HUES64 (cell line): ENCODE data around the gene TMEM243.

Experiments used
- H3K27ac ChIP-seq: 2 replicates; pipeline ENCODE4 v1.7.0; 2013; ENCODE audit warnings: low read depth, low read length, inconsistent platforms
- H3K27me3 ChIP-seq: 2 replicates; pipeline ENCODE4 v1.6.1; 2013; ENCODE audit warnings: mild to moderate bottlenecking, low read length; ENCODE audit not compliant: insufficient read depth
- H3K36me3 ChIP-seq: 2 replicates; pipeline ENCODE4 v1.6.1; 2013; ENCODE audit warnings: mild to moderate bottlenecking, low read length; ENCODE audit not compliant: insufficient read depth
- H3K4me1 ChIP-seq: 2 replicates; pipeline ENCODE4 v1.6.1; 2013; ENCODE audit warnings: mild to moderate bottlenecking, low read length, moderate library complexity; ENCODE audit not compliant: insufficient read depth
- H3K4me3 ChIP-seq: 2 replicates; pipeline ENCODE4 v1.5.1; 2013; ENCODE audit warnings: mild to moderate bottlenecking, low read length, moderate library complexity
- H3K9ac ChIP-seq: 2 replicates; pipeline ENCODE4 v1.6.1; 2013; ENCODE audit warnings: mild to moderate bottlenecking, low read depth, low read length
- H3K9me3 ChIP-seq: 2 replicates; pipeline ENCODE4 v1.6.1; 2013; ENCODE audit warnings: low read depth, low read length; ENCODE audit not compliant: insufficient read depth
- WGBS: fragments of 150-250, 120-280 bp; methylation state at CpG from one replicate; pipeline ENCODE4 v1.1.7; 2013; ENCODE audit warnings: missing lambda C conversion rate; 5-methylcytosine and 5-hydroxymethylcytosine counted together

The TMEM243 gene

DNA sequence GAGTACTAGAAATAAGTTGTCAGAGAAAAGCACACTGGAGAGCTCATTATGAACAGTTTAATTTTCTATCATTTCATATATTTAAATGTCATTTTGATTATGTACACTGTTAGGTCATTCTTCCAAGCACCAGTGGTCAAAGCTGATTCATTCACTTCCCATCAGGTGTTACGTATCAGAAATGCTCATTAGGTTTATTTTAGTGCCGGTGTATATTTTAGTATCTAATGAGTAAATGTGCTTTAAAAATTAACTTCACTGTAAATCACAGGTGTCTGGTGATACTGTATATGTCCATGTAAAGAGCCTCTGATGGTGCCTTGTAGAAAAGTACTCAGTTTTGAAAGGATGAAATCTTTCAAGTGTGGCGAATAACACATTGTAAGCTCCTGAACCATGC, 63.7 kb downstream of the TMEM243 start:
- Histone ChIP-seq H3K27me3 (no peaks in the 10 kb centered on the region), H3K4me3 (peak overlapping the region; percentile 17), H3K9me3 (no peaks in the 10 kb centered on the region), H3K27ac (no peak overlapping the region), H3K36me3 (peaks cover 43% of the 10 kb centered on the region), H3K9ac (0 out of 2 replicates have a peak overlapping the region, but pooled peaks have one; percentile 5), H3K4me1 (peaks cover 28% of the 10 kb centered on the region)
- WGBS = 97% methylated on average over 3 of the region's 3 CpGs

DNA sequence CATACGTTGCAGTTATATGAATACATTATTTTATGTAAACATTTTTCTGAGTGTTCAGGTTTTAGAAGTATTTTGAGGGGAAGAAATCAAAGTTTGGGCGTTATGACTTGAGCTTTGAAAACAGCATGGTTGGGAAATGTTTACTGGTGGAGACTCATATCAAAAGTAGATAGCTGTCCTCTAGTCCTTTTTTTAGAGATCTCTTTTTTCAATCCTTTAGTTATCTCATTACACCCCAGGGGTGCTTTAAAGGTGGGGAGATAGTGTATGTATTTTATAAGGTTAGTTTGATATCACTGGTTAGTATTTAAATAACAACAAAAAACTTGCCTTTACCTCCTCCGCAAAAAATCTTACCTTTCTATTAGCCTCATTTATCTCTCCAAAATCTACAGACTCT, 65.0 kb downstream of the TMEM243 start:
- Histone ChIP-seq H3K9me3 (no peaks in the 10 kb centered on the region), H3K27ac (no peak overlapping the region), H3K9ac (peak overlapping the region; percentile 99; the same call in 1 of the 2 replicates), H3K4me3 (peak overlapping the region; percentile 85), H3K36me3 (peaks cover 34% of the 10 kb centered on the region), H3K4me1 (peaks cover 28% of the 10 kb centered on the region), H3K27me3 (no peaks in the 10 kb centered on the region)
- WGBS = 32% methylated on average over 1 of the region's 3 CpGs

DNA sequence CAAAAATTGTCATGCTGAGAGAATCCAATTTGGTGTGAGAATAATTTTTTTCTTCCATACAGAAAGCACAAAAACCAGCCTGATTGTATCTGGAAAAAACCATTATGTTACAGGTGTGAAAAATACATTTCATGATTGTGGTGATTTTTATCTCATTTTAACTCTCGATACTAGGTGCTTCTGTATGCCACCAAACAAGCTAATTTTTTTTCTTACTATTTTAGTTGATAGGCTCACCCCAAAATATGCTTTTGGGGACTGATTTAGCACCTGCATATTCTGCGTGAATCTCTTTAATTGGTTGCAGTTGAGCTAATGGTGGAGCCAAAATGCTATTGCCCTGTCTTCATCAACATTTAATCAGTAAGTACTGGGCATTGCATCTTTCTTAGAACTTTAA, 65.4 kb downstream of the TMEM243 start:
- Histone ChIP-seq H3K4me3 (peak overlapping the region; percentile 85), H3K27me3 (no peaks in the 10 kb centered on the region), H3K9ac (peak overlapping the region; percentile 99), H3K27ac (no peak overlapping the region), H3K9me3 (no peaks in the 10 kb centered on the region), H3K4me1 (peaks cover 28% of the 10 kb centered on the region), H3K36me3 (peaks cover 31% of the 10 kb centered on the region)
- WGBS = 38% methylated on average over 2 of the region's 2 CpGs

DNA sequence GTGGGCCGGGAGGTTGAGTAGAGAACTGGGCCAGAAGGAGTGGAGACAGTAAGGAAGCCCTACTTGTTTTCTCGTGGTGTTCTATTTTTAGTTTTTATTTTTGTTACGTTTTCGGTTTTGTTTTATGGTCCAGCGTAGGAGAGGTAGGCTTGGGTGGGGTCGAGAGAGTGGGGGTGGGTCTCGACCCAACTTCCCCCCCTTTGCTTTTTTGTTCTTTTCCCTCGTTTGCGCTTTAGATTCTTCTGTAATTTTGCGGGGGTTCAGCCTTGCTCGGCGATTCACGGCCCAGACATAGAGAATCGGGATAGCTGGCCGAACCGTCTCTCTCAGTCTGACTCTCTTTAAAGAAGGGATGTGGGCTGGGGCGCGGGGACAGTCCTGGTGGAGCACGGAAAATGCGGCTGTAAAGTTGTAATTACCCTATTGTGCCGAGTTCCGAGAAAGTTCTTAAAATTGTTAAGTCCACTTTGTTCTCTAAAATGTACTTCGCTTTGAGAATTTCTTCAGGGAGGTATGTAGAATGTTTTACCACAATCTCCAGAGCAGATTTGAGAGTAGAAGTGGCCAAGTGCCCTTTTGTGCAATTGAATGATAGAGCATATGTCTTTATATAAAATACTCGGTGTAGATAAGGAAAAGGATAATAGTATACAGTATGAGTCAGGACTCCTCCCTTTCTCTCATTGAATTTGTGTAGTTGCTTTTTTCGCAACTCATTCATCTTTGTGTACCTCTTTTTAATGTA, 66.5 kb downstream of the TMEM243 start:
- H3K27ac ChIP-seq = peak overlapping the region; percentile 100
- H3K9ac ChIP-seq = peak overlapping the region; percentile 99
- H3K4me3 ChIP-seq = peak overlapping the region; percentile 85
- peaks cover 28% of the 10 kb centered on the region for H3K4me1 ChIP-seq
- WGBS = under 1% methylated on average over 24 of the region's 25 CpGs
- no peaks in the 10 kb centered on the region for H3K27me3 ChIP-seq
- H3K36me3 ChIP-seq = peaks cover 28% of the 10 kb centered on the region
- H3K9me3 ChIP-seq = no peaks in the 10 kb centered on the region

DNA sequence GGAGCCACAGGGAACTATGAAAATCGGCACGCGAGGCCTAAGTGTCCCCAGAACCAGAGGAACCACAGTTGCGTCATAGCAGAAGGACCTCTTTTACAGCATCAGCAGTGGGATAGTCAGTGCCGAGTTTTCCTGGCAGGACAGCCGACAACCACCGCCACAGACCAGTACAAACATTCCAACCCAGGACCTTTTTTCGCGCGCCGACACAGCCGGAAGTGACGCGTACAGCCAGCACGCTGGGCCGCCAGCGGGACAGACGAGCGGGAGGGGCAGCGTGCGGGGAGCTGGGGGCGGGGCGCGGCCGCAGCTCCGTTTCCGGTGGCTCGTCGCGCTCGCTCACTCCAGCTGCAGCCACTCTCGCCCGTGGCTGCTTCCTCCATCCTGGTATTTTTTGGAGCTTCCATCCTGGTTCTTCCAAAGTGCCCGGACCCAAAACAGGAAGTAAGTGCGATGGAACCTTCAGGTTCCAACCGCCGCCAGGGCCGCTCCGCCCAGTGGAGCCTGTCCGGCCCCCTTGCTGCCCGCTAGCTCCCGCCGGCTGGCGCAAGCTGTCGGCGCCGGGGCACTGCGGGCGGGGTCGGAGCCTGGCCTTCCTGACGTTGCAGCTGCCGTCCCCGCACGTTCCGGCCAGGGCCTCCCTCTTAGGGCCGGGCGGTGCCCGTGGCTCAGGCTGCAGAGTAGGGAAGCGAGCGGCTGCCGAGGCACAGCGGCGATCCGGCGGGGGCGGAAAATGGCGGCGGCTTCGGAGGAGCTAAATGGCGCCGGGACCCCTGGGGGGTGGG, 67.2 kb downstream of the TMEM243 start, which contains the start of gene DMTF1:
TSS of gene DMTF1 (plus strand) at position 342 of the 785 bp plus-strand sequence. CDS start 12,489 bp downstream, outside the sequence.
- Histone ChIP-seq H3K9ac (peak within 1 kb of the TSS; percentile 99), H3K36me3 (peaks cover 23% of the 10 kb centered on the region), H3K4me3 (peak within 1 kb of the TSS; percentile 85), H3K9me3 (no peaks in the 10 kb centered on the region), H3K27me3 (no peaks in the 10 kb centered on the region), H3K4me1 (peaks cover 28% of the 10 kb centered on the region), H3K27ac (peak within 1 kb of the TSS; percentile 100)
- under 1% methylated on average over 71 of the region's 71 CpGs for WGBS

- H3K9me3 ChIP-seq = no peaks in the 10 kb centered on the region
- peaks cover 17% of the 10 kb centered on the region for H3K36me3 ChIP-seq
- peak overlapping the region; percentile 100 for H3K27ac ChIP-seq
- H3K4me3 ChIP-seq = peak overlapping the region; percentile 85
- H3K4me1 ChIP-seq = peaks cover 28% of the 10 kb centered on the region
- no peaks in the 10 kb centered on the region for H3K27me3 ChIP-seq
- H3K9ac ChIP-seq = peak overlapping the region; percentile 99
- WGBS = 2% methylated on average over 10 of the region's 13 CpGs
These were observed 67.8 kb downstream of the TMEM243 start for GRCh38 chr7:87151729-87152111.

DNA sequence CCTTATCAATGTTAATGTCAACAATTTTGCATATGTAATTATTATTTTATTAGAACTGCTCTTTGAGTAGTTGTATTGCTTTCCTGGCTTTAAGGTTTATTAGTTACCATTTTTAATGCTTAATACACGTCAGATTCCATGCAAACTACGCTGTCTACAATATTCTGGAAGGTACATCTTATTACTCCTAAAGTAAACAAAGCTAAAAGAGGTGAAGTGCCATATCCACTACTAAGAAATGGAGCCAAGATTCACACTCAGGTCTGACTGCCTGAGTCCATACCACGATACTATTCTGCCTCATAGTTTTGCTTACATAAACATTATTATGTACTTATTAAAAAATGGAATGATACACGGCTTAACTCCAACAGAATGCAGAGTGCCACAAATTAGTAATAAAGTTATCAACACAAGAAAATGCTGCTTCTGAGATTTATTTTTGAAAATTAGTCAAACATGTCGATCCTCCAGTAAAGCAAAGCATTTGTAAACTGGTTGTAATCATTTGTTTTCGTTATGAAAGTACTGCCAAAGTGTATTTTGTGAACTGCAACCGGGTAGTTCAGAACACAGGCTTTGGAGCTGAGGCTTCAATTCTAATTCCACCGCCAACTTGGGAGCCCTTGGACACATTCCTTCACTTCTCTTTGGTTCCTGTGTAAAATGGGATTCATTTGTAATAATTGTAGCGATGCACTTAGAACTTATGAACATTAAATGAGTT, 68.4 kb downstream of the TMEM243 start:
- Histone ChIP-seq H3K36me3 (peaks cover 11% of the 10 kb centered on the region), H3K27me3 (no peaks in the 10 kb centered on the region), H3K9me3 (no peaks in the 10 kb centered on the region), H3K9ac (peak overlapping the region; percentile 99), H3K4me3 (peak overlapping the region; percentile 85), H3K4me1 (peaks cover 24% of the 10 kb centered on the region), H3K27ac (peak overlapping the region; percentile 100)
- 69% methylated on average over 6 of the region's 9 CpGs for WGBS

- no peaks in the 10 kb centered on the region for H3K9me3 ChIP-seq
- H3K27me3 ChIP-seq = no peaks in the 10 kb centered on the region
- WGBS = 92% methylated on average over 1 of the region's 1 CpG
- no peaks in the 10 kb centered on the region for H3K36me3 ChIP-seq
- peaks cover 5% of the 10 kb centered on the region; the same call in 1 of the 2 replicates for H3K4me1 ChIP-seq
- no peak overlapping the region for H3K4me3 ChIP-seq
- no peak overlapping the region for H3K27ac ChIP-seq
- H3K9ac ChIP-seq = no peak overlapping the region
These were observed 71.1 kb downstream of the TMEM243 start for GRCh38 chr7:87148332-87148955.

GRCh38 chr7:87147500-87147899, 72.0 kb downstream of the TMEM243 start:
- no peaks in the 10 kb centered on the region for H3K36me3 ChIP-seq
- no peak overlapping the region for H3K4me3 ChIP-seq
- H3K9ac ChIP-seq = no peak overlapping the region
- H3K9me3 ChIP-seq = no peaks in the 10 kb centered on the region
- 93% methylated on average over 7 of the region's 7 CpGs for WGBS
- peaks cover 5% of the 10 kb centered on the region; the same call in 1 of the 2 replicates for H3K4me1 ChIP-seq
- H3K27me3 ChIP-seq = no peaks in the 10 kb centered on the region
- H3K27ac ChIP-seq = no peak overlapping the region

DNA sequence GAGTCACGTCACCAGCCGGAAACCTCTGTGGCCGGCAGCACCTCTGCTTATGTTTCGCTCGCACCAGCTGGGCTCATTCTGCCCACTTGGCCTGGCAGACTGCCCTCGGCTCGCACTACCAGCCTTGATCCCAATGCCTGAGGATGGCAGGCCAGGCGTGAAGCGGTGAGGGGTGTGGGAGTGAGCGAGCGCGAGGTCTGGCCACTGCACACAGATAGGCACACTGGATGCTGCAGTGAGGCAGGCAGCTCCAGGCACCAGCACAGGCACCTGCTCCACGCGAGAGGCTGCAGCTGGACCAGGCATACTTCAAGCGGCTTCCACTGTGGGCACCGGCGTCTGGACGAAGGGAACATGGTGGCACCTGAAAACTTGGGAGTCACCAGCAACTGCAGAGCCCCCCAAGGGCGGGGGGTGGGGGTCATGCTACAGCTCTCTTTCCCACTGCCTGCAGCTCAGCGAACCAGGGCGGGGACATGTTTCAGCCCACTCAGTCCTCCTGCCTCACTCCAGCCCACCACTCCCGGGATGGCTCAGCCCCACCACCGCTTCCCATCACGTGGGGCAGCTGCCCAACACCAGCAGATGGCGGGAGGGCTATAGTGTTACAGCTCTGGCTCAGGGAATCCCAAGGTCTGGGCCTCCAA, 72.7 kb downstream of the TMEM243 start:
- no peak overlapping the region for H3K4me3 ChIP-seq
- WGBS = 92% methylated on average over 25 of the region's 25 CpGs

More for the DNA sequence above, 72.7 kb downstream of the TMEM243 start:
- no peak overlapping the region for H3K27ac ChIP-seq
- no peaks in the 10 kb centered on the region for H3K27me3 ChIP-seq
- peaks cover 5% of the 10 kb centered on the region; the same call in 1 of the 2 replicates for H3K4me1 ChIP-seq
- no peaks in the 10 kb centered on the region for H3K36me3 ChIP-seq
- no peaks in the 10 kb centered on the region for H3K9me3 ChIP-seq
- H3K9ac ChIP-seq = no peak overlapping the region
